Gastrocnemius medialis (tissue), 4 donors: Measurements from ENCODE around the gene PDF. TPM values are rescaled to one million over a fixed set of nuclear protein-coding genes. Genes with fewer than 3 reads are reported as not detected.
A peak's percentile ranks its signal among the peaks of the same experiment; 100 is the strongest.

Experiments used
- ATAC-seq, 2 donors: fragments of 150-250 bp; one replicate each; pipeline ENCODE4 v1.9.1; 2016
- DNase-seq, 2 donors: peaks; one replicate each; pipeline ENCODE4 v3.0.0-alpha.2; 2019
- H3K27ac ChIP-seq, 4 donors: fragments of 200-600 bp; sonication (generic); 1 replicate in 1 of 4; 2 replicates in 3 of 4; pipeline ENCODE4 v1.5.1; 2016 to 2018; ENCODE audit warnings: mild to moderate bottlenecking in 2 of 4, moderate library complexity in 1 of 4
- H3K27me3 ChIP-seq, 3 donors: fragments of 200-600 bp; sonication (generic) in 2 of 3; 1 replicate in 1 of 3; 2 replicates in 2 of 3; pipeline versions ENCODE4 v1.5.1 to v1.6.0; 2016 to 2019; ENCODE audit warnings: mild to moderate bottlenecking in 1 of 3, moderate library complexity in 1 of 3
- H3K36me3 ChIP-seq, 2 donors: fragments of 200-600 bp; sonication (generic) in 1 of 2; one replicate each; pipeline ENCODE4 v1.5.1; 2017 to 2018
- H3K4me1 ChIP-seq, 2 donors: fragments of 200-600 bp; sonication (generic) in 1 of 2; one replicate each; pipeline ENCODE4 v1.5.1; 2016 to 2017; ENCODE audit warnings: mild to moderate bottlenecking in 2 of 2
- H3K4me3 ChIP-seq, 4 donors: fragments of 200-600 bp; sonication (generic) in 3 of 4; 1 replicate in 1 of 4; 2 replicates in 3 of 4; pipeline ENCODE4 v1.5.1; 2016 to 2019; ENCODE audit warnings: mild to moderate bottlenecking in 2 of 4
- H3K9me3 ChIP-seq, 3 donors: fragments of 200-600 bp; sonication (generic) in 2 of 3; 1 replicate in 1 of 3; 2 replicates in 2 of 3; pipeline ENCODE4 v1.5.1; 2016 to 2019
- POLR2A ChIP-seq, 2 donors: fragments of 450-650 bp; IDR thresholded peaks; one replicate each; pipeline ENCODE4 v1.6.1; 2017; ENCODE audit warnings: antibody characterized with exemption in 2 of 2, mild to moderate bottlenecking in 2 of 2, moderate library complexity in 2 of 2
- in situ Hi-C, 4 donors: fragments of 200-750 bp; cut with MboI; loops; one replicate each; pipeline versions ENCODE4 v1.15.0 to v1.8.0; 2017; ENCODE audit warnings: low sequenced_read_pairs in 4 of 4
- intact Hi-C: fragments of 100-400 bp; cut with DNase I; formaldehyde crosslinking; loops from one replicate; pipeline ENCODE4 v1.15.1; 2023; ENCODE audit warnings: low total_unique reads
- total RNA-seq, 4 donors: library from RNA; depleted of rRNA; stranded (reverse); fragments of >200 nt; gene quantifications; one replicate each; pipeline versions ENCODE4 v1.1.0 to v1.2.3, GENCODE V29; 2016
- TF ChIP-seq, protein P1 (sequence below), 5 experiments: fragments of 450-650 bp in 3 of 5; fragments of 200-600 bp in 2 of 5; sonication (generic) in 2 of 5; IDR thresholded peaks in 4 of 5; conservative IDR thresholded peaks in 1 of 5; 1 replicate in 4 of 5; 2 replicates in 1 of 5; pipeline ENCODE4 v1.5.1; 2016 to 2019; ENCODE audit warnings: antibody characterized with exemption in 5 of 5, mild to moderate bottlenecking in 3 of 5, moderate library complexity in 3 of 5

Gene PDF
- total RNA-seq, 4 donors from 2014 or later: 11.0 to 23.1 (median 16.8) TPM

GRCh38 chr16:69326172-69326873, 4.1 kb downstream of the PDF start:
- ATAC-seq: peak; percentile 64 to 69
- DNase-seq: peak; percentile 60 to 79
- Histone ChIP-seq H3K27ac (peak overlapping the region; percentile 82 to 99 (median 95)), H3K36me3 (peaks cover 0 to 30% of the 10 kb centered on the region in 2 donors), H3K4me1 (peaks cover 54 to 71% of the 10 kb centered on the region in 2 donors), H3K27me3 (no peaks in the 10 kb centered on the region), H3K4me3 (no peak overlapping the region), H3K9me3 (no peaks in the 10 kb centered on the region)
- TF ChIP-seq POLR2A (IDR thresholded peaks at IDR 0.05): no peak
- TF ChIP-seq, protein P1, sequence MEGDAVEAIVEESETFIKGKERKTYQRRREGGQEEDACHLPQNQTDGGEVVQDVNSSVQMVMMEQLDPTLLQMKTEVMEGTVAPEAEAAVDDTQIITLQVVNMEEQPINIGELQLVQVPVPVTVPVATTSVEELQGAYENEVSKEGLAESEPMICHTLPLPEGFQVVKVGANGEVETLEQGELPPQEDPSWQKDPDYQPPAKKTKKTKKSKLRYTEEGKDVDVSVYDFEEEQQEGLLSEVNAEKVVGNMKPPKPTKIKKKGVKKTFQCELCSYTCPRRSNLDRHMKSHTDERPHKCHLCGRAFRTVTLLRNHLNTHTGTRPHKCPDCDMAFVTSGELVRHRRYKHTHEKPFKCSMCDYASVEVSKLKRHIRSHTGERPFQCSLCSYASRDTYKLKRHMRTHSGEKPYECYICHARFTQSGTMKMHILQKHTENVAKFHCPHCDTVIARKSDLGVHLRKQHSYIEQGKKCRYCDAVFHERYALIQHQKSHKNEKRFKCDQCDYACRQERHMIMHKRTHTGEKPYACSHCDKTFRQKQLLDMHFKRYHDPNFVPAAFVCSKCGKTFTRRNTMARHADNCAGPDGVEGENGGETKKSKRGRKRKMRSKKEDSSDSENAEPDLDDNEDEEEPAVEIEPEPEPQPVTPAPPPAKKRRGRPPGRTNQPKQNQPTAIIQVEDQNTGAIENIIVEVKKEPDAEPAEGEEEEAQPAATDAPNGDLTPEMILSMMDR (IDR thresholded peaks at IDR 0.05 in 4 of 5, conservative IDR thresholded peaks at IDR 0.05 in 1 of 5): no peak
- in situ Hi-C loops: no loop called here
- intact Hi-C loops: no loop called here

DNA sequence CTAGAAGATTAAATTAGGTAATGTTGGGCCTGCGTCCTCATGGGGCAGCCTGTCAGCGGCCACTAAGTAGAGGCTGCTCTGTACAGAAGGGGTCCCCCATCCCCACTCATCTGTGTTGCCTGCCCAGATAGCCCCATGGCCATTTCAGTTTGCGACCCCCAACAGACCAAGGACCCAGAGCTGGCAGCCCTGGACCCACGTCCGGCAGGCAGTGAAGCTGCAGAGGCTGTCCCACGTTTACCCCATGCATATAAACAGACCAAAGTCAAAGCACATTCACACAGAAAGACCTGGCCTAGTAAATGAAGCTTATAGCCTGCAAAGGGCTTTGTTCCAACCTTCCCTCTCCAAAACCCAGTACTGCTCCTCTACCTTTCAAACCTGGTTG, 4.6 kb downstream of the PDF start:
- H3K4me3 ChIP-seq: no peak overlapping the region
- peak overlapping the region; percentile 82 to 99 (median 95) for H3K27ac ChIP-seq
- H3K9me3 ChIP-seq: no peaks in the 10 kb centered on the region
- intact Hi-C loops (no loop called here), in situ Hi-C loops (no loop called here)
- ATAC-seq: no peak
- peaks cover 49 to 66% of the 10 kb centered on the region in 2 donors for H3K4me1 ChIP-seq
- no peak for TF ChIP-seq POLR2A (IDR thresholded peaks at IDR 0.05)
- TF ChIP-seq, protein P1 (IDR thresholded peaks at IDR 0.05 in 4 of 5, conservative IDR thresholded peaks at IDR 0.05 in 1 of 5): no peak
- no peaks in the 10 kb centered on the region for H3K27me3 ChIP-seq
- H3K36me3 ChIP-seq: peaks cover 0 to 36% of the 10 kb centered on the region in 2 donors
- no peak for DNase-seq

- H3K4me1 ChIP-seq: peaks cover 48 to 62% of the 10 kb centered on the region in 2 donors
- peaks cover 0 to 46% of the 10 kb centered on the region in 2 donors for H3K36me3 ChIP-seq
- peak overlapping the region; percentile 82 to 99 (median 95) for H3K27ac ChIP-seq
- H3K27me3 ChIP-seq: no peaks in the 10 kb centered on the region
- no peak overlapping the region for H3K4me3 ChIP-seq
- in situ Hi-C loops (no loop called here), intact Hi-C loops (no loop called here)
- ATAC-seq (no peak), DNase-seq (no peak)
- H3K9me3 ChIP-seq: no peaks in the 10 kb centered on the region
- TF ChIP-seq POLR2A (IDR thresholded peaks at IDR 0.05): no peak
- TF ChIP-seq, protein P1 (IDR thresholded peaks at IDR 0.05 in 4 of 5, conservative IDR thresholded peaks at IDR 0.05 in 1 of 5): no peak
Observed at GRCh38 chr16:69324585-69325253, 5.7 kb downstream of the PDF start.

DNA sequence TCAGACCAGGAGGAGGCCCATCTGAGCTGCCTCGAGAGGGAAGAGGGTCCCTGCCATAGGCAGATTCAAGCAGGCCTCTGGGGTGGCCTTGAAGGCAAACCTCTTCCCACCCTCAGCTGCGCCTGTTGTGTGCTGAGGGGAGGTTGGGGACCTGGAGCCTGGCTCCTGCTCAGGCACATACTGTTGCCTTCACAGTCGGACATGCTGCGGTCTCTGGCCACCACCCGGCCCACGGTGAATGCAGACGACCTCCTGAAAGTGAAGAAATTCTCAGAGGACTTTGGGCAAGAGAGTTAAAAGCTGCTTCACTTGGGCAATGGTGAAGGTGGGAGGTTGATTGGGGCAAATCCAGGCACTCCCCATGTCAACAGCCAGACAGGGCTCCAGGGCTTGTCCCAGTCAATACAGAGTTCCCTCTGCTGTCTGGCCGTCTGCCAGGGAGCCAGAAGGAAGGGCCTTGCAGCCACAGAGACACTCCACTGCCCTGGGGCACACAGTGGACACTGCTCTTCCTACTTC, 6.3 kb downstream of the PDF start:
- DNase-seq (peak in 1 of 2 donors; percentile 64), ATAC-seq (no peak)
- TF ChIP-seq, protein P1 (IDR thresholded peaks at IDR 0.05 in 4 of 5, conservative IDR thresholded peaks at IDR 0.05 in 1 of 5): no peak
- TF ChIP-seq POLR2A (IDR thresholded peaks at IDR 0.05): no peak
- Histone ChIP-seq H3K27me3 (no peaks in the 10 kb centered on the region), H3K4me1 (peaks cover 41 to 56% of the 10 kb centered on the region in 2 donors), H3K9me3 (no peaks in the 10 kb centered on the region), H3K36me3 (peaks cover 0 to 53% of the 10 kb centered on the region in 2 donors), H3K4me3 (no peak overlapping the region), H3K27ac (peak overlapping the region; percentile 82 to 99 (median 95))
- in situ Hi-C loops (no loop called here), intact Hi-C loops (no loop called here)
